Measurements from ENCODE around the gene DLST.
A peak's percentile ranks its signal among the peaks of the same experiment; 100 is the strongest.

DLST gene

GRCh38 chr14:74942608-74943007 lies 60.9 kb downstream of the DLST start:
- DNase-seq = no peak

- peak; percentile 34 to 58 for DNase-seq
These were observed 63.6 kb downstream of the DLST start for GRCh38 chr14:74945261-74945851.

GRCh38 chr14:74945852-74946658 lies 64.3 kb downstream of the DLST start:
- DNase-seq = peak; percentile 60 to 85

DNA sequence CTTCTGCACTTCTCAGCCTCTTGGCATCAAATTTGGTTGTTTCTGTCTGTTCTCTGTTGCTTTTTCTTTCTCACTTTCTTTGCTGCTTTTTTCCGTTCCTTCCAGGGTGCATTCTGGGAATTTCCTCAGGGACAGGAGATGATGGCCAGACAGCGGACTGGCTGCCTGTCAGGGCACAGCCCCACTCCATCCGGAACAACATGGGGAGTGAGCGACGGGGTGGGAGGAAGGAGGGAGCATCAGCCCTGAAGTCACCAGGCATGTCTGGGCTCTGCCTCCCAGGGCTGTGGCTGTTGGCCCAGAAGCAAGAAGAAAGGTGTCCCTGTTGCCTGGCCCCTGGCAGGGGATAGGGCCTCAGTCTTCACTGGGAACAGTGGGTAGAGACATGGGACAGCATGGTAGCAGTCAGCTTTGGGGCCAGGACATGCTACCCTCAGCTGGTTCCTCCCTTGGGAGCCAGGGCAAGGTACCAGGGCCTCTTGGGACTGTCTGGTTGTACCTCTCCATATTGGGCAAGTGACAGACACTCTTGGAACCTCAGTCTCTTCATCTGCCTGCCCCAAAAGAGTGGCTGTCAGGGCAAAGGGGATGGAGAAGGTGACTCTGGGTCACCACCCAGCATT lies 65.1 kb downstream of the DLST start:
- no peak for DNase-seq

DNA sequence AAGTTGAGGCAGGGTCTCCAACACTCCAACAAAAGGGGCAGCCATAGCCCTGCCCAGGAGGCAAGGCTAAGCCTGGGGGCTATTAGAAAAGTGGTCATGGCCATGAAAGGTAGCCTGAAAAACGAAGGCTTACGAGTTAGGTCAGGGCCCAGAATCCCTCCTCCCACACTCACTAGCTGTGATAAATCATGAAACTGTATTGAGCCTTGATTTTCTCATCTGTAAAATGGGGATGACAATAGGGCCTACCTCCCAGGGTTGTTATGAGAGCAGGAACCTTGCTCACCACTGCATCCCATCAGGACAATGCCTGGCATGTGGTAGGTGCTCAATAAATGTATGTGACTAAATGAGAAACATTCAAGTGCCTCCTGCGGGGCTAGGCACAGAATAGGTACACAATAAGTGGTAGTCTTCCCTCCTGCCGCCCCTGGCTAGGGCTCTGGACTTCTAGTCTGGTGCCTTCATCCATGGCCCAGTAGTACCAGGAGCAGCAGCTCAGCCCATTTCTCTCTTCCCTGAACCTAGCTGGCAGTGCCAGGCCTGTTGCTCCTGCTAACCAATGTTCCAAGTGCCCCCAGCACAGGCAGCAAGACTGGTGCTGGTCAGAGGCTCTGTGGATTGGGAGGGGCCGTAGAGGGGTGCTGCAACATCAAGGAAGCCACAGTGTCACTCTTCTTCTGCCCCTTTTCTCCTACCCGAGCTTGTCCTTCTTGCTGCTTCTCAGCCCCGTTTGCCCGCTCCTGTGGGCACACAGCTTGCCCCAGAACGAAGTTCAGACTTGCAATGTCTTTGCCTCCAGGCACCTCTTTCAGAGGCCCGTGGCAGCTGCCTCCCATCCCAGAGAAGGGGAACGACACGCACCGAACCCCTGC lies 65.9 kb downstream of the DLST start:
- no peak for DNase-seq

- DNase-seq = no peak
These were observed 66.8 kb downstream of the DLST start for GRCh38 chr14:74948228-74949175.

GRCh38 chr14:74949191-74949601 lies 67.5 kb downstream of the DLST start:
- DNase-seq = no peak

DNA sequence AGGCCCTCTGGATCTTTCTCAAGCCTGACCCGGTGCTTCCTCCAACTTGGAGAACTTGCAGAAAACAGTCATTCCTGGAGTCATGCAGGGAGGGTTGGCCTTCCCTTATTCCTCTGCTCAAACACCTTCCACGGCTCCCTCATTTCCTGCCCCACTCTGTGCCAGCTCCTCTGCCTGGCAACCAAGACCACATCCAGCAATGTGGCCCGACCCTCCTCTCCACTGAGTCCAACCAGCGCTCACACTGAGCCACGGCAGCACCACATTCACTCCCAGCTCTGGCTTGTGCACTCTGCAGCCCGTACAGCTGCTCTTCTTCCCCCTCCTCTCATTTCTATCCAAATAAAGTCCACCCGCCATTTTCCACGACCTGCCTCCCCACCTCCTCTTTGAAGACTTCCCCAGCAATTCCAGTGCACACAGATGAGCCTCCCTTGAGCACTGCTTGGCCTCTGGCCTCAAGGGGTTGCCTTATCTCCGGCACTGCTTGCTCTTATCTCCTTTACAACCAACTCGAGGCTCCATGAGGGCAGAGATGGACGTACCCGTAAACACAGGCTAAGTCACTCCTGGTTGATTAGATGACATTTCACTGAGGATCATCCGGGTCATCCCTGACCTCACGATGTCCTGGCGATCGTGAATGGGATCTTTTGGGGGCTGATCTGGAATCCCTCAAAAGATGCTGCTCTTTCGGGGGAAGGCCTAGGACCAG lies 68.3 kb downstream of the DLST start:
- DNase-seq = no peak

DNA sequence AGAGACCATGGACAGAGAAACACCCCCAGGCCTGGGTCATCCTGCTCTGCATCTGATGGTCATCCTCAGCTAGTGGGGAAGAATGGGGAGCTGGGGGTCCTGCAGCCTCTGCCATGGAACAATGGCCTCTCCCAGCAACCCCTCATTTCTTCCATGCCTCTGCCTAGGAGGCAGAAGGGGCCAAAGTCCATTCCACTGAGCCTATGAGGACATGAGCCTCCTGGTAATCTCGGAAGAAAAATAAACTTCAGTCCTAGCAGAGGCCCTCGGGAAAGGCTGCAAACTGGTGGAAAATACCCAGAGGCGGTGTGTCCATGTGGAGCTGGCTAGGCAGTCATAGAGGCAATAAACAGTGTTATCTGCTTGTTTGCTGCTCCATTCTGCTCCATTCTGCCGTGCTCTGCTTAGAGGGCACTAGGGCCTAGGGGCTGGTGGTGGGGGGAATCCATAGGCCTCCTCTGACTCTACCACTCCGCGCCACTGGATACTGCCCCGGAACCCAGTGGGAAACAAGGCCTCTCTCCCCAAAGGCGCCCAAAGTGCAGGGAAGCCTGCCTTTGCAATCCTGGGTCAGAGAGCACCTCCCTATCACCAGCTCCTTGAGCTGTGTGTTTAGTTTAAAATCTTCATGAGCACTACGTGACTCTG lies 69.2 kb downstream of the DLST start:
- DNase-seq = no peak

DNA sequence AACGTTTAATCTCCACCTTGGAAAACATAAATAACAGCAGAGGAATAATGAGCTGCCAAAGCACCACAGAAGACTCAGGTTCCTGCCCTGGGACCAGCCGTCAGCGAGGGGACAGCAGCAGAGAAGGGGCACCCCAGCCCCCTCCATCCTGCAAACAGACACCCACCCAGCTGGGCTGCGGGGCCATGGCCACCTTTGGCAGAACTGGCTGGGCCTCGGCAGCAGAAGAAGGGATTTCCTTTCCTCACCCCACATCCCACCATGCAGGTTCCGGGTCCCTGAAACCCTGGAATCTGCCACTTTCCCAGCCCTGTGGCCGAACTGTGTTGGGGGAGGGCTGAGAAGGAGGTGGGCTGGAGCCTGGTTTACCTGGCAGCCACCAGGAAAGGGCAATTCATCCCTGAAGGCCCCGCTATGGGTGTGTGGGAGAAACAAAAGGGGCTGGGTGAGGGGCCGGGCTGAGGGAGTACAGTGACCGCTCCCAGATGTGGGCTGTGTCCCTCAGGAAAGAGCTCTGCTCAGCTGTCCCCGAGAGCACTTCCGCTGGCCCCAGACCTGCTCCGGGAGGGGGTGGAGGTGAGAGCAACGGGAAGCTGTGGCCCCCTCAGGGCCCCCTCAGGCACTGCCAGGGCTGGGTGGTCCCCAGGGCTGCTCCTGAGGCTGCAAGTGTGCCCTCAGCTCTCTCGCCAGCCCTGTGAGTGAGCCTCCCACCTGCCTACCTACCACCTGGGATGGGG lies 69.9 kb downstream of the DLST start:
- DNase-seq = no peak

DNA sequence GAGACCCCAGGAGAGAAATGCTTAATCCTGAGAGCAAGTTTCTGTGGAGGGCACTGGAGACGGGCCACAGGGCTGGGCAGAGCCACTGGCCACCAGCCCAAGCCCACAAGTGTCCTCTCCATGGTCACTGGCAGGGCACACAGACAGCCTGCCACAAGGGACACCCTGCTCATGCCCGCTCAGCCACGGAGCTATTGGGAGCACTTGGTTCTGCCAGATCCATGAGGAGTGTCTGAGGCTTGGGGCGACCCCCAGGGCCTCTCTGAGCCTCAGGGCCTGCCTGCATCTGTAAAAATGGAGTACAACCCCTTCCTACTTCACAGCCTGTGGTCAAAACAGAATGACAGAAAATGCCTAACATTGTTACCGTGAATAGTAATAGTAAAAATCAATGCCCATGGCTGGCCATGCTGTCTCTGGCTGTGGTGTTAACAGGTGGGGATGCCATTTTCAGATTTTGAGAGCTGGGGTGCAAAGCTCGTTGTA lies 70.5 kb downstream of the DLST start:
- DNase-seq = no peak

DNA sequence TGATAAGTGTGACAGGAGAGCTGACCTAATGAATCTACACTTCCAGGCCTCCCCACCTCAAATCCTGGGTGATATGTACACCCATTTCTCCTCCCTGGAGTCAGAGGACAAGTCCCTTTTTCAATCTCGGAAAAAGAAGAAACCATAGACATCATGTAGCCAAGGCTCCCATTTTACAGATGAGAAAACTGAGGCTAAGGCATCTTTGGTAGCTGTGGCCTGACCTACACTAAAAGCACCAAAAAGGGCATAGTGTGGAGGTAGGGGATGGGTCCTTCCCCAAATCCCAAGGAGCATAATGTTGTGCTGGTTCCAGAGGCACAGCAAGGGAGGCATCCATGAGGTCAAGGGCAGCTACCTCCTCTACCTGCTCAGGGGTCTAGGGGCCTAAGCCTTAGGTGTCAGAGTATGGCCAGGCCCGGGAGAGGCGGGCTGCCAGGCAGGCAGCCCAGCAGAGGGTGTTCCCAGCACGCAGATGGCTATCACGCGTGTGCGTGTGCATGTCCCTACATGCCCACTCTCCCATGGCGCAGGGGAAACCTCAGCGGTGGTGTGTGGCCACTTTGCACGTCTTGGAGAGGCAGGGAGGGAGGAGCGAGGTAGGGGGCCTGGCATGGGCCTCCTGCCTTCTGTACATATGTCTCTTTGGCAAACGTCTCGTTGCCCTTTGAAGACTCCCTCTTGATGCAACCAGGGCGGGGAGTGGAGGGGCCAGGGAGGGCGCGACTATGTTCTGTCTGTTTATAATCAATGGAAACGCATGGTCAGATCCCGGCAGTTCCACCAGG lies 71.2 kb downstream of the DLST start:
- DNase-seq = peak; percentile 56 to 79

Data from NCI-H524 (cell line).